Hepatocyte (in vitro differentiated cells): ENCODE data around the gene TBXAS1.

Experiments used
- CTCF ChIP-seq: fragments of 200-600 bp; sonication (generic); IDR thresholded peaks from 2 replicates; pipeline ENCODE4 v1.5.1; 2016; ENCODE audit warnings: antibody characterized with exemption, mild to moderate bottlenecking; ENCODE audit not compliant: poor library complexity
- EZH2 ChIP-seq: fragments of 200-600 bp; sonication (generic); IDR thresholded peaks from 2 replicates; pipeline ENCODE4 v1.6.1; 2016; ENCODE audit warnings: antibody characterized with exemption, mild to moderate bottlenecking, borderline replicate concordance
- EZH2phosphoT487 ChIP-seq: fragments of 200-600 bp; sonication (generic); IDR thresholded peaks from one replicate; pipeline ENCODE4 v1.6.1; 2018; ENCODE audit warnings: antibody characterized with exemption, mild to moderate bottlenecking, low read depth, moderate library complexity; ENCODE audit not compliant: unreplicated experiment, severe bottlenecking

- TF ChIP-seq CTCF = no peak
- no peak for TF ChIP-seq EZH2
- TF ChIP-seq EZH2phosphoT487 = no peak
Measured at GRCh38 chr7:139995017-139995915, 166.2 kb downstream of the TBXAS1 start.
